Testis (tissue), 2 donors: ENCODE measurements around the gene KCNT2.

ENCODE experiments used
- POLR2A ChIP-seq: fragments of 450-650 bp; IDR thresholded peaks from one replicate; pipeline ENCODE4 v1.6.1; 2017; ENCODE audit warnings: antibody characterized with exemption, mild to moderate bottlenecking, moderate library complexity
- TF ChIP-seq, protein P1 (sequence below), 3 experiments: fragments of 450-650 bp in 2 of 3; fragments of 200-600 bp in 1 of 3; sonication (generic) in 1 of 3; IDR thresholded peaks; one replicate each; pipeline ENCODE4 v1.5.1; 2016 to 2019; ENCODE audit warnings: antibody characterized with exemption in 3 of 3, mild to moderate bottlenecking in 2 of 3, moderate library complexity in 1 of 3

DNA sequence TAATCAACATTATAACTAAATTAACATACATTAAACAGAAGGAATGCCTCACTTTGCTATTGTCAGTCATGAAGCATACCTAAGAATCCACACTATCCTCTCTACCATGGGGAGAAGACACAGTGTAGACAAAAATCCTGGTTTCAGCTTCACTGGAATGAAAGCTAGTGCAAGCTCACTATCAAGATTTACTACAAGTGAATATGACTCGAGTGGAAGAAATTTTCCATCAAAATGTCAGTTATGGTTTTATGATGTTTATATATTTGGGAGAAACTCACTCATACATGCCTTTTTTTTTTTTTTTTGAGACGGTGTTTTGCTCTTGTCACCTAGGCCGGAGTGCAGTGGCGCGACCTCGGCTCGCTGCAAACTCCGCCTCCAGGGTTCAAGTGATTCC lies 424.3 kb downstream of the KCNT2 start:
- TF ChIP-seq, protein P1, sequence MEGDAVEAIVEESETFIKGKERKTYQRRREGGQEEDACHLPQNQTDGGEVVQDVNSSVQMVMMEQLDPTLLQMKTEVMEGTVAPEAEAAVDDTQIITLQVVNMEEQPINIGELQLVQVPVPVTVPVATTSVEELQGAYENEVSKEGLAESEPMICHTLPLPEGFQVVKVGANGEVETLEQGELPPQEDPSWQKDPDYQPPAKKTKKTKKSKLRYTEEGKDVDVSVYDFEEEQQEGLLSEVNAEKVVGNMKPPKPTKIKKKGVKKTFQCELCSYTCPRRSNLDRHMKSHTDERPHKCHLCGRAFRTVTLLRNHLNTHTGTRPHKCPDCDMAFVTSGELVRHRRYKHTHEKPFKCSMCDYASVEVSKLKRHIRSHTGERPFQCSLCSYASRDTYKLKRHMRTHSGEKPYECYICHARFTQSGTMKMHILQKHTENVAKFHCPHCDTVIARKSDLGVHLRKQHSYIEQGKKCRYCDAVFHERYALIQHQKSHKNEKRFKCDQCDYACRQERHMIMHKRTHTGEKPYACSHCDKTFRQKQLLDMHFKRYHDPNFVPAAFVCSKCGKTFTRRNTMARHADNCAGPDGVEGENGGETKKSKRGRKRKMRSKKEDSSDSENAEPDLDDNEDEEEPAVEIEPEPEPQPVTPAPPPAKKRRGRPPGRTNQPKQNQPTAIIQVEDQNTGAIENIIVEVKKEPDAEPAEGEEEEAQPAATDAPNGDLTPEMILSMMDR (IDR thresholded peaks at IDR 0.05), result no peak
- no peak for TF ChIP-seq POLR2A
